K562 (cell line): ENCODE data around the gene FAM24B. TPM values are rescaled to one million over a fixed set of nuclear protein-coding genes. Genes with fewer than 3 reads are reported as not detected.

ENCODE experiments used
- ATAC-seq: fragments of 200-7000 bp; cut with Tn5 transposase; 3 replicates; pipeline ENCODE4 v1.9.1; 2020; ENCODE audit warnings: moderate library complexity
- BruUV-seq: library from RNA; stranded (reverse); fragments of 400-500 nt; replicated peaks from 2 replicates; lab custom pipeline; 2021; lab: Mats Ljungman, UMichigan
- CTCF ChIA-PET: fragments of 300-600 bp; formaldehyde crosslinking; extraction: SDS; loops from one replicate; lab custom pipeline; 2021; ENCODE audit warnings: low intra/inter-chr PET ratio; lab: Yijun Ruan, JAX
- POLR2A ChIA-PET: fragments of 300-600, 350-650 bp; sonication (Branson Sonifier 250); formaldehyde crosslinking; extraction: SDS; loops from one replicate; lab custom pipeline; 2021; ENCODE audit warnings: antibody characterized with exemption, inconsistent platforms; lab: Yijun Ruan, JAX
- DNase-seq, 4 experiments: peaks; one replicate each; pipeline versions ENCODE4 v3.0.0 to v3.0.0-alpha.2; 2011 to 2018; ENCODE audit warnings: low spot score in 3 of 4, mixed read lengths in 3 of 4; ENCODE audit errors: extremely low read depth in 1 of 4
- FAIRE-seq: peaks from 2 replicates; lab custom pipeline; 2011; peaks lifted over from hg19 to GRCh38; lab: Jason Lieb, UNC
- H2AFZ ChIP-seq: 2 replicates; pipeline ENCODE4 v1.6.0; 2011; ENCODE audit warnings: low read depth, low read length, control low read depth, inconsistent platforms
- H3K27ac ChIP-seq: fragments of 200-600 bp; 3 replicates; pipeline ENCODE4 v1.8.0; 2011; ENCODE audit warnings: low read depth, mild to moderate bottlenecking, control low read depth, inconsistent platforms, low read length, moderate library complexity, mixed read lengths; ENCODE audit errors: extremely low read depth
- H3K27me3 ChIP-seq, 2 experiments: fragments of 300-600 bp in 1 of 2; 2 replicates in 1 of 2; 3 replicates in 1 of 2; pipeline versions ENCODE4 v1.6.0 to v1.8.0; 2011; ENCODE audit warnings: inconsistent platforms in 2 of 2, low read length in 2 of 2, mild to moderate bottlenecking in 1 of 2, mixed read lengths in 1 of 2, moderate library complexity in 1 of 2; ENCODE audit not compliant: control insufficient read depth in 2 of 2, insufficient read depth in 2 of 2
- H3K36me3 ChIP-seq: fragments of 300-600 bp; 3 replicates; pipeline ENCODE4 v1.8.0; 2011; ENCODE audit warnings: mild to moderate bottlenecking, low read length, inconsistent platforms; ENCODE audit not compliant: control insufficient read depth, insufficient read depth
- H3K4me1 ChIP-seq, 2 experiments: fragments of 200-600 bp in 1 of 2; replicated peaks in 1 of 2; 2 replicates in 1 of 2; 3 replicates in 1 of 2; pipeline versions ENCODE4 v1.5.1 to v1.8.0; 2011; ENCODE audit warnings: inconsistent platforms in 2 of 2, low read length in 2 of 2, mild to moderate bottlenecking in 1 of 2, mixed read lengths in 1 of 2, moderate library complexity in 1 of 2; ENCODE audit not compliant: control insufficient read depth in 2 of 2, insufficient read depth in 2 of 2
- H3K4me2 ChIP-seq: 2 replicates; pipeline ENCODE4 v1.6.1; 2011; ENCODE audit warnings: low read length, control low read depth, inconsistent platforms, mixed read lengths; ENCODE audit not compliant: insufficient read depth
- H3K4me3 ChIP-seq: fragments of 200-600 bp; sonication (generic), shearing (Covaris generic); 2 replicates; pipeline ENCODE4 v1.5.1; 2016; ENCODE audit warnings: control low read depth, inconsistent platforms
- H3K79me2 ChIP-seq: fragments of 200-600 bp; 3 replicates; pipeline ENCODE4 v1.8.0; 2011; ENCODE audit warnings: low read length, inconsistent platforms; ENCODE audit not compliant: control insufficient read depth, insufficient read depth
- H3K9ac ChIP-seq, 2 experiments: 2 replicates each; pipeline versions ENCODE4 v1.6.0 to v1.6.1; 2011; ENCODE audit warnings: low read depth in 2 of 2, low read length in 2 of 2, control low read depth in 1 of 2, inconsistent platforms in 1 of 2, mild to moderate bottlenecking in 1 of 2, mixed read lengths in 1 of 2; ENCODE audit not compliant: insufficient read depth in 1 of 2
- H3K9me1 ChIP-seq: one replicate; pipeline ENCODE4 v1.6.0; 2011; ENCODE audit warnings: inconsistent platforms, mild to moderate bottlenecking, low read length, moderate library complexity; ENCODE audit not compliant: control insufficient read depth, insufficient read depth
- H3K9me3 ChIP-seq: replicated peaks from 2 replicates; pipeline ENCODE4 v1.5.1; 2011; ENCODE audit warnings: low read depth, low read length, inconsistent platforms; ENCODE audit not compliant: control insufficient read depth, insufficient read depth
- H4K20me1 ChIP-seq: replicated peaks from 2 replicates; pipeline ENCODE4 v1.6.1; 2011; ENCODE audit warnings: low read length, inconsistent platforms, mixed read lengths; ENCODE audit not compliant: control insufficient read depth, insufficient read depth
- ATF7 ChIP-seq: fragments of 450-650 bp; IDR thresholded peaks from 2 replicates; pipeline ENCODE4 v1.7.1; 2014; ENCODE audit warnings: mild to moderate bottlenecking, moderate library complexity
- KAT7 ChIP-seq: sonication (generic); formaldehyde crosslinking; IDR thresholded peaks from 2 replicates; pipeline ENCODE4 v1.8.0; 2022; ENCODE audit warnings: missing genetic modification reagents, mild to moderate bottlenecking, borderline replicate concordance
- MAFG ChIP-seq: fragments of 450-650 bp; conservative IDR thresholded peaks from 2 replicates; pipeline ENCODE4 v1.6.1; 2016; ENCODE audit warnings: missing genetic modification characterization, missing compliant biosample characterization
- RBFOX2 ChIP-seq: fragments of 200-400 bp; formaldehyde crosslinking; IDR thresholded peaks from 2 replicates; pipeline ENCODE4 v1.6.1; 2017; ENCODE audit warnings: low read depth, mild to moderate bottlenecking, low read length, moderate library complexity
- WGBS: fragments of 100-300 bp; shearing (Covaris generic); methylation state at CpG from one replicate; pipeline ENCODE4 v1.1.6; 2016; ENCODE audit warnings: low coverage, mixed read lengths; ENCODE audit not compliant: insufficient coverage; ENCODE audit errors: missing lambda C conversion rate; 5-methylcytosine and 5-hydroxymethylcytosine counted together
- in situ Hi-C: fragments of 300-500 bp; cut with MboI; formaldehyde crosslinking; loops from 4 replicates; pipeline ENCODE4 v1.15.0; 2018; ENCODE audit warnings: inconsistent platforms, mixed read lengths
- intact Hi-C: fragments of 100-400 bp; cut with micrococcal nuclease; formaldehyde crosslinking; loops from 2 replicates; pipeline ENCODE4 v1.14.2; 2022
- polyA plus RNA-seq, 8 experiments: library from polyadenylated mRNA; depleted of rRNA in 4 of 8; stranded (reverse) in 5 of 8; unstranded in 3 of 8; fragments of >200 nt; fragmentation: Nextera tagmentation in 2 of 8; fragmentation: Illumina TruSeq in 1 of 8; extraction: Ambion mirVana in 2 of 8; extraction: Trizol in 1 of 8; gene quantifications; 2 replicates each; pipeline versions ENCODE4 v1.2.1 to v1.2.3, GENCODE V29; 2011 to 2014; ENCODE audit warnings: inconsistent platforms in 1 of 8, missing spikeins in 1 of 8
- total RNA-seq, 7 experiments: library from RNA; depleted of rRNA in 6 of 7; stranded (reverse); fragments of >200 nt in 6 of 7; fragmentation: Illumina TruSeq in 2 of 7; extraction: Trizol in 2 of 7; gene quantifications; 2 replicates each; pipeline versions ENCODE4 v1.2.1 to v1.2.3, GENCODE V29; 2011 to 2021; ENCODE audit warnings: low replicate concordance in 1 of 7
- TF ChIP-seq, protein P1 (sequence below): fragments of 250-450 bp; sonication (Bioruptor Pico); IDR thresholded peaks from 2 replicates; pipeline ENCODE4 v1.5.0; 2020; ENCODE audit warnings: mild to moderate bottlenecking
- TF ChIP-seq, protein P2 (sequence below): sonication (generic); formaldehyde crosslinking; IDR thresholded peaks from 2 replicates; pipeline ENCODE4 v1.8.0; 2022; ENCODE audit warnings: mild to moderate bottlenecking, missing genetic modification reagents

Gene FAM24B
- total and polyA plus RNA-seq, 9 of the 15 experiments (the other 6 are each of a cell fraction or from before 2014, with no cell fraction given) = 6.0 to 19.6 (median 9.2) TPM

DNA sequence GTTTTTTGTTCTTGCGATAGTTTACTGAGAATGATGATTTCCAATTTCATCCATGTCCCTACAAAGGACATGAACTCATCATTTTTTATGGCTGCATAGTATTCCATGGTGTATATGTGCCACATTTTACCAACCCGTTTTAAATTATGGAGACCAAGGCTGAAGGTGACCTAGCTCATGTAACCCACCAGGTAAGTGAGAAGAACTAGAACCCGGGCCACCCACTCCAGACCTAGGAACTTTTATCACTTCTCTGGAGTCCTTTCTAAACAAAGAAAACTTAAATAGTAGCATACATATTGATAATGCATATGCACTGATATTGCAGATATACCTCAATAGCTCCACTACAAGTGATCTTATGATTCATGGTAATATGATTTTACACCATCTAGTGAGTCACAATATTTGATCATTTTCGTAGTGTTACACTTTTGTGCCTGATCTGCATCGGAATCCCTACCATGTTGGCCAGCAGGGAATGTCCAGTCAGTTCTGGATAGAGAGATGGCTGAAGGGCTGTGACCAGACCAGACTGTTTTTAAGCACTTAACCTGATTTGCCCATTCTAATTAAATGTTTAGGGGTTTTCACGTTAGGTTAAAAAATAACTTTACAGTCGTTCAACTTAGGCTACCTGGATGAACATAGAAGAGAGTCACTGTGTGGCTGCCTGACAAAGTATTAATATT, 49.0 kb downstream of the FAM24B start:
- intact Hi-C loops = no loop called here
- Histone ChIP-seq H4K20me1 (no peaks in the 10 kb centered on the region), H3K9me1 (no peaks in the 10 kb centered on the region), H3K79me2 (no peaks in the 10 kb centered on the region), H3K4me3 (no peak overlapping the region), H3K4me1 (no peaks in the 10 kb centered on the region), H3K9ac (no peak overlapping the region), H2AFZ (no peak overlapping the region), H3K27me3 (peaks cover 0 to 3% of the 10 kb centered on the region in 2 experiments; a peak in 1 of 5 replicates), H3K4me2 (no peak overlapping the region), H3K36me3 (peaks cover 14% of the 10 kb centered on the region; the same call in 2 of the 3 replicates), H3K9me3 (no peaks in the 10 kb centered on the region), H3K27ac (no peak overlapping the region)
- no TSS peak for BruUV-seq
- WGBS = 45% methylated on average over 6 of the region's 7 CpGs
- TF ChIP-seq, protein P1, sequence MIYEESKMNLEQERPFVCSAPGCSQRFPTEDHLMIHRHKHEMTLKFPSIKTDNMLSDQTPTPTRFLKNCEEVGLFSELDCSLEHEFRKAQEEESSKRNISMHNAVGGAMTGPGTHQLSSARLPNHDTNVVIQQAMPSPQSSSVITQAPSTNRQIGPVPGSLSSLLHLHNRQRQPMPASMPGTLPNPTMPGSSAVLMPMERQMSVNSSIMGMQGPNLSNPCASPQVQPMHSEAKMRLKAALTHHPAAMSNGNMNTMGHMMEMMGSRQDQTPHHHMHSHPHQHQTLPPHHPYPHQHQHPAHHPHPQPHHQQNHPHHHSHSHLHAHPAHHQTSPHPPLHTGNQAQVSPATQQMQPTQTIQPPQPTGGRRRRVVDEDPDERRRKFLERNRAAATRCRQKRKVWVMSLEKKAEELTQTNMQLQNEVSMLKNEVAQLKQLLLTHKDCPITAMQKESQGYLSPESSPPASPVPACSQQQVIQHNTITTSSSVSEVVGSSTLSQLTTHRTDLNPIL (CRISPR knock-in tag) = no peak
- TF ChIP-seq, protein P2, sequence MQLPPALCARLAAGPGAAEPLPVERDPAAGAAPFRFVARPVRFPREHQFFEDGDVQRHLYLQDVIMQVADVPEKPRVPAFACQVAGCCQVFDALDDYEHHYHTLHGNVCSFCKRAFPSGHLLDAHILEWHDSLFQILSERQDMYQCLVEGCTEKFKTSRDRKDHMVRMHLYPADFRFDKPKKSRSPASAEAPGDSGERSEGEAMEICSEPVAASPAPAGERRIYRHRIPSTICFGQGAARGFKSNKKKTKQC (CRISPR knock-in tag) = no peak
- TF ChIP-seq RBFOX2 = no peak
- TF ChIP-seq KAT7 (CRISPR knock-in tag) = no peak
- no peak for TF ChIP-seq MAFG
- no peak for TF ChIP-seq ATF7
- ATAC-seq (no peak), FAIRE-seq (no peak), DNase-seq (no peak)
- CTCF ChIA-PET = no interaction called here
- in situ Hi-C loops = no loop called here
- POLR2A ChIA-PET = no interaction called here
